Hepatocyte (in vitro differentiated cells): Measurements from ENCODE around the gene UXS1. TPM values are rescaled to one million over a fixed set of nuclear protein-coding genes. Genes with fewer than 3 reads are reported as not detected.

Source experiments
- DNase-seq: peaks from one replicate; pipeline ENCODE4 v3.0.0-alpha.2; 2016; ENCODE audit warnings: low spot score
- H2AFZ ChIP-seq: fragments of 200-600 bp; sonication (generic); 2 replicates; pipeline ENCODE4 v1.6.0; 2016; ENCODE audit warnings: antibody characterized with exemption, mild to moderate bottlenecking
- H3K27ac ChIP-seq: fragments of 200-600 bp; sonication (generic); 2 replicates; pipeline ENCODE4 v1.5.1; 2016; ENCODE audit warnings: mild to moderate bottlenecking
- H3K27me3 ChIP-seq: fragments of 200-600 bp; sonication (generic); 2 replicates; pipeline ENCODE4 v1.6.1; 2016
- H3K36me3 ChIP-seq: fragments of 200-600 bp; sonication (generic); replicated peaks from 2 replicates; pipeline ENCODE4 v1.5.1; 2016; ENCODE audit warnings: low read depth; ENCODE audit not compliant: insufficient read depth
- H3K4me1 ChIP-seq: fragments of 200-600 bp; sonication (generic); 2 replicates; pipeline ENCODE4 v1.5.1; 2016; ENCODE audit warnings: mild to moderate bottlenecking, moderate library complexity; ENCODE audit not compliant: insufficient read depth
- H3K4me2 ChIP-seq: fragments of 200-600 bp; sonication (generic); 2 replicates; pipeline ENCODE4 v1.6.0; 2016
- H3K4me3 ChIP-seq: fragments of 200-600 bp; sonication (generic); 2 replicates; pipeline ENCODE4 v1.5.1; 2016; ENCODE audit warnings: mild to moderate bottlenecking
- H3K79me2 ChIP-seq: fragments of 200-600 bp; sonication (generic); 2 replicates; pipeline ENCODE4 v1.6.0; 2017; ENCODE audit warnings: mild to moderate bottlenecking
- H3K9me2 ChIP-seq: fragments of 200-600 bp; sonication (generic); replicated peaks from 2 replicates; pipeline ENCODE4 v1.6.0; 2017; ENCODE audit warnings: mild to moderate bottlenecking; ENCODE audit not compliant: insufficient read depth
- H3K9me3 ChIP-seq: fragments of 200-600 bp; sonication (generic); 2 replicates; pipeline ENCODE4 v1.5.1; 2016; ENCODE audit warnings: low read depth, mild to moderate bottlenecking
- H4K20me1 ChIP-seq: fragments of 200-600 bp; sonication (generic); 2 replicates; pipeline ENCODE4 v1.6.0; 2016; ENCODE audit warnings: mild to moderate bottlenecking; ENCODE audit not compliant: insufficient read depth, poor library complexity, severe bottlenecking
- EZH2 ChIP-seq: fragments of 200-600 bp; sonication (generic); IDR thresholded peaks from 2 replicates; pipeline ENCODE4 v1.6.1; 2016; ENCODE audit warnings: antibody characterized with exemption, mild to moderate bottlenecking, borderline replicate concordance
- EZH2phosphoT487 ChIP-seq: fragments of 200-600 bp; sonication (generic); IDR thresholded peaks from one replicate; pipeline ENCODE4 v1.6.1; 2018; ENCODE audit warnings: antibody characterized with exemption, mild to moderate bottlenecking, low read depth, moderate library complexity; ENCODE audit not compliant: unreplicated experiment, severe bottlenecking
- WGBS: methylation state at CpG from one replicate; pipeline ENCODE4 v1.1.6; 2016; ENCODE audit warnings: low lambda C conversion rate; ENCODE audit errors: missing lambda C conversion rate; 5-methylcytosine and 5-hydroxymethylcytosine counted together
- polyA plus RNA-seq: library from polyadenylated mRNA; unstranded; fragments of >200 nt; fragmentation: Nextera tagmentation; extraction: Ambion mirVana; gene quantifications from 2 replicates; pipeline ENCODE4 v1.2.1, GENCODE V29; 2016
- total RNA-seq: library from RNA; depleted of rRNA; stranded (reverse); fragments of >200 nt; gene quantifications from 2 replicates; pipeline ENCODE4 v1.2.3, GENCODE V29; 2014
- TF ChIP-seq, protein P1 (sequence below): fragments of 200-600 bp; sonication (generic); IDR thresholded peaks from 2 replicates; pipeline ENCODE4 v1.5.1; 2016; ENCODE audit warnings: antibody characterized with exemption, mild to moderate bottlenecking; ENCODE audit not compliant: poor library complexity

Gene UXS1
- total and polyA plus RNA-seq, 2 experiments from 2014 or later = 46.5 to 83.2 TPM

DNA sequence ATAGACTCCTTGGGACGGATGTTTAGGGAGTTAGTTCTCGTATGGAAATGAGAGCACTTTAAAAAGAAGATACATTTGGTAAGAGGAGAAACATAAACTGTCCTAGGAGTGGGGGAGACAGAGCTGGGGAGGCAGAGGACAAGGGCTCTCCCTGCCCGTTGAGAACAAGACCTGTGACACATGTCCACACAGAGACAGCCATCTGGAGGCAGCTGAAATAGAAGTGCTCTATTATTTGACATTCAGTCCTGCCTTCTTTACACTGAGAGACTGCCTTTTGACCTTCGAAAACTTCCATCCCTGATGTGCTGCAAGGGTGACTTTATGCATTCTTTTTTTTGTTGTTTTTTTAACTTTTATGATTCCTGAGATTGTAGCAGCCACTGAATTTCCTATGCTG, 150.1 kb downstream of the UXS1 start:
- WGBS = 71% methylated on average over 4 of the region's 4 CpGs
- H3K27me3 ChIP-seq = no peaks in the 10 kb centered on the region
- no peaks in the 10 kb centered on the region for H3K4me1 ChIP-seq
- no peaks in the 10 kb centered on the region for H3K36me3 ChIP-seq
- no peaks in the 10 kb centered on the region for H3K9me3 ChIP-seq
- H4K20me1 ChIP-seq = no peaks in the 10 kb centered on the region
- no peak overlapping the region for H3K4me2 ChIP-seq
- no peak for DNase-seq
- TF ChIP-seq EZH2phosphoT487 (no peak), EZH2 (no peak)
- TF ChIP-seq, protein P1, sequence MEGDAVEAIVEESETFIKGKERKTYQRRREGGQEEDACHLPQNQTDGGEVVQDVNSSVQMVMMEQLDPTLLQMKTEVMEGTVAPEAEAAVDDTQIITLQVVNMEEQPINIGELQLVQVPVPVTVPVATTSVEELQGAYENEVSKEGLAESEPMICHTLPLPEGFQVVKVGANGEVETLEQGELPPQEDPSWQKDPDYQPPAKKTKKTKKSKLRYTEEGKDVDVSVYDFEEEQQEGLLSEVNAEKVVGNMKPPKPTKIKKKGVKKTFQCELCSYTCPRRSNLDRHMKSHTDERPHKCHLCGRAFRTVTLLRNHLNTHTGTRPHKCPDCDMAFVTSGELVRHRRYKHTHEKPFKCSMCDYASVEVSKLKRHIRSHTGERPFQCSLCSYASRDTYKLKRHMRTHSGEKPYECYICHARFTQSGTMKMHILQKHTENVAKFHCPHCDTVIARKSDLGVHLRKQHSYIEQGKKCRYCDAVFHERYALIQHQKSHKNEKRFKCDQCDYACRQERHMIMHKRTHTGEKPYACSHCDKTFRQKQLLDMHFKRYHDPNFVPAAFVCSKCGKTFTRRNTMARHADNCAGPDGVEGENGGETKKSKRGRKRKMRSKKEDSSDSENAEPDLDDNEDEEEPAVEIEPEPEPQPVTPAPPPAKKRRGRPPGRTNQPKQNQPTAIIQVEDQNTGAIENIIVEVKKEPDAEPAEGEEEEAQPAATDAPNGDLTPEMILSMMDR = no peak
- H3K79me2 ChIP-seq = no peaks in the 10 kb centered on the region
- no peak overlapping the region for H3K27ac ChIP-seq
- H2AFZ ChIP-seq = no peak overlapping the region
- no peak overlapping the region for H3K4me3 ChIP-seq
- H3K9me2 ChIP-seq = no peaks in the 10 kb centered on the region
